Trophoblast cell (in vitro differentiated cells and primary cell): ENCODE measurements around the gene FAM3D.

Source experiments
- DNase-seq, 2 donors: peaks; one replicate each; pipeline ENCODE4 v3.0.0-alpha.2; 2016
- H2AFZ ChIP-seq: 2 replicates; pipeline ENCODE4 v1.6.1; 2013; ENCODE audit warnings: low read length, moderate library complexity, mild to moderate bottlenecking; ENCODE audit not compliant: insufficient read depth, poor library complexity
- H2AK5ac ChIP-seq: 2 replicates; pipeline ENCODE4 v1.6.1; 2013; ENCODE audit warnings: mild to moderate bottlenecking, low read length
- H2BK120ac ChIP-seq: 2 replicates; pipeline ENCODE4 v1.6.1; 2013; ENCODE audit warnings: low read length, mild to moderate bottlenecking, moderate library complexity; ENCODE audit not compliant: insufficient read depth, poor library complexity
- H2BK12ac ChIP-seq: 2 replicates; pipeline ENCODE4 v1.6.1; 2013; ENCODE audit warnings: mild to moderate bottlenecking, low read length, moderate library complexity
- H2BK5ac ChIP-seq: 2 replicates; pipeline ENCODE4 v1.6.1; 2013; ENCODE audit warnings: low read length, low read depth, moderate library complexity, mild to moderate bottlenecking; ENCODE audit not compliant: poor library complexity
- H3K14ac ChIP-seq: 2 replicates; pipeline ENCODE4 v1.6.1; 2013; ENCODE audit warnings: mild to moderate bottlenecking, low read length
- H3K18ac ChIP-seq: 2 replicates; pipeline ENCODE4 v1.6.1; 2013; ENCODE audit warnings: mild to moderate bottlenecking, low read length
- H3K23ac ChIP-seq: 2 replicates; pipeline ENCODE4 v1.6.1; 2013; ENCODE audit warnings: low read length
- H3K27ac ChIP-seq: 2 replicates; pipeline ENCODE4 v1.5.1; 2013; ENCODE audit warnings: low read depth, mild to moderate bottlenecking, inconsistent platforms, low read length, moderate library complexity
- H3K27me3 ChIP-seq: 2 replicates; pipeline ENCODE4 v1.6.1; 2013; ENCODE audit warnings: inconsistent platforms, mild to moderate bottlenecking, low read length, moderate library complexity; ENCODE audit not compliant: insufficient read depth
- H3K36me3 ChIP-seq, 2 experiments: 1 replicate in 1 of 2; 2 replicates in 1 of 2; pipeline ENCODE4 v1.6.1; 2013; ENCODE audit warnings: low read length in 2 of 2, mild to moderate bottlenecking in 2 of 2, moderate library complexity in 1 of 2; ENCODE audit not compliant: insufficient read depth in 2 of 2, control insufficient read depth in 1 of 2
- H3K4ac ChIP-seq: 2 replicates; pipeline ENCODE4 v1.6.1; 2013; ENCODE audit warnings: low read depth, mild to moderate bottlenecking, low read length, moderate library complexity
- H3K4me1 ChIP-seq, 2 experiments: 1 replicate in 1 of 2; 2 replicates in 1 of 2; pipeline ENCODE4 v1.6.1; 2013; ENCODE audit warnings: low read length in 2 of 2, mild to moderate bottlenecking in 2 of 2, moderate library complexity in 1 of 2; ENCODE audit not compliant: insufficient read depth in 2 of 2, control insufficient read depth in 1 of 2
- H3K4me2 ChIP-seq: 2 replicates; pipeline ENCODE4 v1.6.1; 2013; ENCODE audit warnings: inconsistent platforms, mild to moderate bottlenecking, low read length, moderate library complexity
- H3K4me3 ChIP-seq: 2 replicates; pipeline ENCODE4 v1.5.1; 2013; ENCODE audit warnings: mild to moderate bottlenecking, low read depth, low read length, inconsistent platforms
- H3K79me1 ChIP-seq: one replicate; pipeline ENCODE4 v1.6.1; 2013; ENCODE audit warnings: low read length
- H3K79me2 ChIP-seq: 2 replicates; pipeline ENCODE4 v1.6.1; 2013; ENCODE audit warnings: low read length, mild to moderate bottlenecking; ENCODE audit not compliant: control insufficient read depth, insufficient read depth, poor library complexity
- H3K9ac ChIP-seq: 2 replicates; pipeline ENCODE4 v1.6.1; 2013; ENCODE audit warnings: mild to moderate bottlenecking, low read length
- H3K9me3 ChIP-seq: 2 replicates; pipeline ENCODE4 v1.6.1; 2013; ENCODE audit warnings: low read depth, mild to moderate bottlenecking, control low read depth, inconsistent platforms, low read length; ENCODE audit not compliant: insufficient read depth
- H4K12ac ChIP-seq: 2 replicates; pipeline ENCODE4 v1.6.1; 2013; ENCODE audit warnings: low read depth, mild to moderate bottlenecking, low read length, moderate library complexity
- H4K8ac ChIP-seq: 2 replicates; pipeline ENCODE4 v1.6.1; 2013; ENCODE audit warnings: low read depth, mild to moderate bottlenecking, low read length, moderate library complexity
- H4K91ac ChIP-seq: one replicate; pipeline ENCODE4 v1.6.1; 2013; ENCODE audit warnings: low read depth, mild to moderate bottlenecking, low read length, moderate library complexity
- WGBS: extraction: QIAGEN DNeasy Blood & Tissue Kit; methylation state at CpG from one replicate; pipeline ENCODE4 v1.1.7; 2013; ENCODE audit warnings: missing lambda C conversion rate; ENCODE audit not compliant: insufficient read length, insufficient coverage; ENCODE audit errors: extremely low coverage; 5-methylcytosine and 5-hydroxymethylcytosine counted together

FAM3D gene

DNA sequence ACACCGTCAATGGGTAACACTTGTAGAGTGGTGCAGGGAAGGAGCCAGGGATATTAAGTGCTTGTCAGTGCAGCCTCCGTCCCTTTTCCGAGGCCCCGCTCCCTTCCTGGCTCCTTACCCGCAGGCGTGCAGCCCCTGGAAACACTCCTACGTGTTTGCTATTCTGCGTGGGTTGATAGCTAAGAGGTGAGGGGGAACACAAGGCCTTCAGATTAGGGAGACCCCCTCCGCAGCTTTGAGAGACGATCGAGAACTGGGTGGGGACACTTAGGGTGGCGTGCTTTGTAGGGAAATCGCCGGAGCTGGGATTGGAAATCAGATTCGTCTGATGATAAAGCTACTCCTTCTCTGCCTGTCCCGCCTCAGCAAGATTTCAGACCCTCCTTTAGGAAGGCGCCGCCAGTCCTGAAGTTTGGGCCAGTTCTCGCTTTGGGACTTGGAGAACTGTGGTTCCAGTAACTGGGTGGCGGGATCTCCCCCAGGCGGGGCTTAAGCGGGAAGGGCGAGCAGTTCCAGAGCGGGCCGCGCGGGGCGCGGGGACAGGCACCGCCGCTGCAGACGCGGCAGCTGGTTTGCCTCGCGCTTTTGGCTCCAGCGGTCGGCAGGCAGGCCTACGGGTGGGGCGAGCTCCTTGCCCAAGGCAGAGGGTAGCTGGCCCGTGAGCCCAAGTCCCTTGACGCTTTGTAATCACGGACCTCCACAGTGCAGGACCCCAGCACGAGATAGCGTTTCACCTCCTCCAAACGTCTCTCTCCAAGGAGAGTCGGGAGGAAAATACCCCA is 81.4 kb downstream of the FAM3D start:
- no peak overlapping the region for H4K12ac ChIP-seq
- no peak overlapping the region for H2AK5ac ChIP-seq
- no peaks in the 10 kb centered on the region for H3K79me1 ChIP-seq
- no peak overlapping the region for H3K4me3 ChIP-seq
- H3K23ac ChIP-seq, result no peak overlapping the region
- H3K9ac ChIP-seq, result no peak overlapping the region
- H3K4ac ChIP-seq, result no peak overlapping the region
- H3K18ac ChIP-seq, result no peak overlapping the region
- no peak overlapping the region for H4K91ac ChIP-seq
- H3K36me3 ChIP-seq, result no peaks in the 10 kb centered on the region
- H3K4me2 ChIP-seq, result peak overlapping the region; percentile 38
- no peak overlapping the region for H4K8ac ChIP-seq
- H2BK5ac ChIP-seq, result no peak overlapping the region
- no CpG with 5 or more reads among the region's 46 CpGs for WGBS
- DNase-seq, result peak; percentile 65 to 76
- H3K79me2 ChIP-seq, result no peaks in the 10 kb centered on the region
- peaks cover 7% of the 10 kb centered on the region for H3K9me3 ChIP-seq
- H2BK12ac ChIP-seq, result no peak overlapping the region
- peaks cover 32% of the 10 kb centered on the region for H3K27me3 ChIP-seq
- H3K27ac ChIP-seq, result no peak overlapping the region
- peaks cover 4 to 5% of the 10 kb centered on the region in 2 experiments for H3K4me1 ChIP-seq
- no peak overlapping the region for H3K14ac ChIP-seq
- no peak overlapping the region for H2AFZ ChIP-seq
- no peak overlapping the region for H2BK120ac ChIP-seq

DNA sequence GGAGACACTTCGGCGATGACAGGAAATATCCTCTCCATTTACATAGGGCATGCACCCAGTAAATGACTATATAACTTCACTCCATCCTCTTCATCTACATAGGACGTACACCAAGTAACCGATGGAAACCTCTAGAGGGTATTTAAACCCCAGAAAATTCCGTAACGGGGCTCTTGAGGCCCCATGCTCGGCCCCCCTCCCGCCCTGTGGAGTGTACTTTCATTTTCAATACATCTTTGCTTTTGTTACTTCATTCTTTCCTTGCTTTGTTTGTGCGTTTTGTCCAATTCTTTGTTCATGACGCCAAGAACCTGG is 81.9 kb downstream of the FAM3D start:
- Histone ChIP-seq H3K4me2 (no peak overlapping the region), H2BK120ac (no peak overlapping the region), H4K12ac (no peak overlapping the region), H4K91ac (no peak overlapping the region), H3K36me3 (no peaks in the 10 kb centered on the region), H3K79me2 (no peaks in the 10 kb centered on the region), H3K4me1 (peaks cover 4 to 5% of the 10 kb centered on the region in 2 experiments), H3K4ac (no peak overlapping the region), H3K79me1 (no peaks in the 10 kb centered on the region), H3K18ac (no peak overlapping the region), H3K27ac (no peak overlapping the region), H2AK5ac (no peak overlapping the region), H3K27me3 (peaks cover 32% of the 10 kb centered on the region), H3K9ac (no peak overlapping the region), H3K23ac (no peak overlapping the region), H2BK5ac (no peak overlapping the region), H3K14ac (no peak overlapping the region), H2BK12ac (no peak overlapping the region), H4K8ac (no peak overlapping the region), H3K9me3 (peaks cover 9% of the 10 kb centered on the region), H3K4me3 (no peak overlapping the region), H2AFZ (no peak overlapping the region)
- no CpG with 5 or more reads among the region's 10 CpGs for WGBS
- no peak for DNase-seq
